ENCODE measurements around the gene TMEM273.

GRCh38 chr10:49187044-49187484 lies 1.1 kb downstream of the TMEM273 start:
- TF ChIP-seq, protein P1, sequence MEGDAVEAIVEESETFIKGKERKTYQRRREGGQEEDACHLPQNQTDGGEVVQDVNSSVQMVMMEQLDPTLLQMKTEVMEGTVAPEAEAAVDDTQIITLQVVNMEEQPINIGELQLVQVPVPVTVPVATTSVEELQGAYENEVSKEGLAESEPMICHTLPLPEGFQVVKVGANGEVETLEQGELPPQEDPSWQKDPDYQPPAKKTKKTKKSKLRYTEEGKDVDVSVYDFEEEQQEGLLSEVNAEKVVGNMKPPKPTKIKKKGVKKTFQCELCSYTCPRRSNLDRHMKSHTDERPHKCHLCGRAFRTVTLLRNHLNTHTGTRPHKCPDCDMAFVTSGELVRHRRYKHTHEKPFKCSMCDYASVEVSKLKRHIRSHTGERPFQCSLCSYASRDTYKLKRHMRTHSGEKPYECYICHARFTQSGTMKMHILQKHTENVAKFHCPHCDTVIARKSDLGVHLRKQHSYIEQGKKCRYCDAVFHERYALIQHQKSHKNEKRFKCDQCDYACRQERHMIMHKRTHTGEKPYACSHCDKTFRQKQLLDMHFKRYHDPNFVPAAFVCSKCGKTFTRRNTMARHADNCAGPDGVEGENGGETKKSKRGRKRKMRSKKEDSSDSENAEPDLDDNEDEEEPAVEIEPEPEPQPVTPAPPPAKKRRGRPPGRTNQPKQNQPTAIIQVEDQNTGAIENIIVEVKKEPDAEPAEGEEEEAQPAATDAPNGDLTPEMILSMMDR (IDR thresholded peaks at IDR 0.05) = no peak
- no peak for TF ChIP-seq POLR2A (IDR thresholded peaks at IDR 0.05)

Data from lower leg skin (tissue), 3 donors.